Gastroesophageal sphincter (tissue), 3 donors: Measurements from ENCODE around the gene SRCIN1.

ENCODE experiments used
- CTCF ChIP-seq, 4 experiments: fragments of 200-600 bp in 2 of 4; fragments of 450-650 bp in 2 of 4; sonication (generic) in 1 of 4; IDR thresholded peaks; one replicate each; pipeline ENCODE4 v1.5.1; 2017 to 2019; ENCODE audit warnings: antibody characterized with exemption in 4 of 4, mild to moderate bottlenecking in 2 of 4, moderate library complexity in 2 of 4
- EP300 ChIP-seq: sonication (generic); formaldehyde crosslinking; IDR thresholded peaks from one replicate; pipeline ENCODE4 v1.6.1; 2017; ENCODE audit warnings: antibody characterized with exemption, mild to moderate bottlenecking
- POLR2A ChIP-seq, 2 donors: fragments of 450-650 bp; IDR thresholded peaks; one replicate each; pipeline ENCODE4 v1.6.1; 2017; ENCODE audit warnings: antibody characterized with exemption in 2 of 2, mild to moderate bottlenecking in 2 of 2, moderate library complexity in 1 of 2
- POLR2AphosphoS5 ChIP-seq: sonication (generic); formaldehyde crosslinking; IDR thresholded peaks from one replicate; pipeline ENCODE4 v1.6.1; 2017; ENCODE audit warnings: antibody characterized with exemption

- TF ChIP-seq CTCF (IDR thresholded peaks at IDR 0.05) (no peak), POLR2A (IDR thresholded peaks at IDR 0.05) (no peak), EP300 (no peak), POLR2AphosphoS5 (no peak)
These were observed 97.2 kb downstream of the SRCIN1 start for GRCh38 chr17:38508570-38508950.
